CD4-positive, alpha-beta memory T cell (primary cell): ENCODE results near the gene TBC1D13. TPM values are rescaled to one million over a fixed set of nuclear protein-coding genes. Genes with fewer than 3 reads are reported as not detected.
A peak's percentile ranks its signal among the peaks of the same experiment; 100 is the strongest.

Source experiments
- CTCF ChIA-PET: fragments of 350-600 bp; sonication (Branson Sonifier 250); formaldehyde crosslinking; loops from one replicate; lab custom pipeline; 2021; ENCODE audit warnings: inconsistent platforms; ENCODE audit not compliant: partially characterized antibody; lab: Charles Lee
- POLR2A ChIA-PET: fragments of 350-600 bp; sonication (Branson Sonifier 250); formaldehyde crosslinking; loops from one replicate; lab custom pipeline; 2021; ENCODE audit not compliant: partially characterized antibody; lab: Charles Lee
- DNase-seq, 5 donors: peaks; one replicate each; pipeline versions ENCODE4 v3.0.0 to v3.0.0-alpha.2; 2020 to 2022; ENCODE audit warnings: mixed read lengths in 1 of 5
- H3K27ac ChIP-seq: one replicate; pipeline ENCODE4 v1.7.0; 2013; ENCODE audit warnings: low read depth, low read length
- H3K27me3 ChIP-seq: 2 replicates; pipeline ENCODE4 v1.7.0; 2013; ENCODE audit warnings: mild to moderate bottlenecking, low read length, moderate library complexity; ENCODE audit not compliant: insufficient read depth
- H3K36me3 ChIP-seq: 2 replicates; pipeline ENCODE4 v1.7.0; 2013; ENCODE audit warnings: mild to moderate bottlenecking, low read length, moderate library complexity; ENCODE audit not compliant: insufficient read depth
- H3K4me1 ChIP-seq: 2 replicates; pipeline ENCODE4 v1.7.0; 2013; ENCODE audit warnings: mild to moderate bottlenecking, low read length, moderate library complexity; ENCODE audit not compliant: insufficient read depth
- H3K4me3 ChIP-seq, 2 donors: one replicate each; pipeline ENCODE4 v1.7.0; 2013; ENCODE audit warnings: low read length in 2 of 2, mild to moderate bottlenecking in 1 of 2
- H3K9me3 ChIP-seq, 2 donors: one replicate each; pipeline ENCODE4 v1.7.0; 2013; ENCODE audit warnings: low read length in 2 of 2, control low read depth in 1 of 2; ENCODE audit not compliant: control insufficient read depth in 1 of 2
- H3K27ac Mint-ChIP-seq, 7 donors: one replicate each; pipeline ENCODE4 v1.8.0; 2020 to 2021; ENCODE audit warnings: mixed read lengths in 7 of 7, mild to moderate bottlenecking in 6 of 7, inconsistent platforms in 3 of 7, moderate library complexity in 3 of 7
- H3K27me3 Mint-ChIP-seq, 2 donors: one replicate each; pipeline ENCODE4 v1.8.0; 2020 to 2021; ENCODE audit warnings: mixed read lengths in 2 of 2
- H3K36me3 Mint-ChIP-seq, 2 donors: one replicate each; pipeline ENCODE4 v1.8.0; 2020 to 2021; ENCODE audit warnings: mixed read lengths in 2 of 2, inconsistent platforms in 1 of 2, mild to moderate bottlenecking in 1 of 2
- H3K4me1 Mint-ChIP-seq, 4 donors: one replicate each; pipeline ENCODE4 v1.8.0; 2020 to 2021; ENCODE audit warnings: mixed read lengths in 4 of 4, mild to moderate bottlenecking in 1 of 4
- H3K4me3 Mint-ChIP-seq, 8 donors: one replicate each; pipeline ENCODE4 v1.8.0; 2020 to 2021; ENCODE audit warnings: mixed read lengths in 8 of 8, mild to moderate bottlenecking in 7 of 8, moderate library complexity in 6 of 8, inconsistent platforms in 3 of 8
- H3K9me3 Mint-ChIP-seq, 8 donors: one replicate each; pipeline ENCODE4 v1.8.0; 2020 to 2021; ENCODE audit warnings: mixed read lengths in 8 of 8, mild to moderate bottlenecking in 5 of 8, inconsistent platforms in 3 of 8, moderate library complexity in 1 of 8
- intact Hi-C: fragments of 100-400 bp; cut with micrococcal nuclease; formaldehyde crosslinking; loops from one replicate; pipeline ENCODE4 v1.15.1; 2023
- polyA plus RNA-seq, 2 donors: library from polyadenylated mRNA; unstranded; fragments of 300-500 nt; fragmentation: Illumina TruSeq; gene quantifications; one replicate each; pipeline ENCODE4 v1.2.3, GENCODE V29; 2021
- total RNA-seq, 2 experiments: library from RNA; stranded (reverse); gene quantifications; one replicate each; pipeline ENCODE4 v1.2.3, GENCODE V29; 2021

TBC1D13 gene
- total and polyA plus RNA-seq, 4 experiments from 2014 or later = 26.0 to 31.4 (median 28.6) TPM

DNA sequence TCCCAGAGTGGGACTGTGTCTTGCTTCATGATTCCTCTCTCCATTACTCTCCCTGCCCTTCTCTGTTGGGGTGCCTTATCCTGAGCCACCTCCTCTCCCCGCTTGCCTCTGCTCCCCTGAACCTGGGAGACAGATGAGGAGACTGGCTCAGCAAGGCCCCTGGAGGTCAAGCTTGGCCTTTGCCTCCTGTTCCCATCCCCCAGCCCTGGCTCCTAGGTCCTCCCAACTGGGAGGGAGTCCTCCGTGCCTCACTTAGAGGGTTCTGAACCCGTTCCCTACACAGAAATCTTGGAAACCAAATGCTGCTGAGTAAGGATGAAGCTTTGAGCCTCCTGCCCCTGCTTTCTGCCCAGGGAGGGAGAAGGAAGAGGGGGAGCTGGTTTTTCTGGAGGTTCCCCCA, 21.5 kb downstream of the TBC1D13 start:
- Histone ChIP-seq H3K4me3 (no peak overlapping the region), H3K27ac (no peak overlapping the region), H3K9me3 (no peaks in the 10 kb centered on the region), H3K27me3 (no peaks in the 10 kb centered on the region), H3K36me3 (peaks cover 22% of the 10 kb centered on the region), H3K4me1 (no peaks in the 10 kb centered on the region)
- H3K4me3 Mint-ChIP-seq = no peak overlapping the region
- peak overlapping the region in 1 of 7 donors; percentile 57 for H3K27ac Mint-ChIP-seq
- DNase-seq = no peak
- no peaks in the 10 kb centered on the region for H3K27me3 Mint-ChIP-seq
- intact Hi-C loops = no loop called here
- no peaks in the 10 kb centered on the region for H3K4me1 Mint-ChIP-seq
- peaks cover 14 to 28% of the 10 kb centered on the region in 2 donors for H3K36me3 Mint-ChIP-seq
- no peaks in the 10 kb centered on the region for H3K9me3 Mint-ChIP-seq
- ChIA-PET CTCF (interaction anchor here (2.2 kb wide), 1 partner anchor 10 kb away, joined by 7 read pairs; the partner anchor contains the start of gene ENDOG), POLR2A (interaction anchor here (1.0 kb wide), 2 partner anchors 10 to 12 kb away, joined by 3 read pairs; partner anchors contain the start of gene ENDOG)

DNA sequence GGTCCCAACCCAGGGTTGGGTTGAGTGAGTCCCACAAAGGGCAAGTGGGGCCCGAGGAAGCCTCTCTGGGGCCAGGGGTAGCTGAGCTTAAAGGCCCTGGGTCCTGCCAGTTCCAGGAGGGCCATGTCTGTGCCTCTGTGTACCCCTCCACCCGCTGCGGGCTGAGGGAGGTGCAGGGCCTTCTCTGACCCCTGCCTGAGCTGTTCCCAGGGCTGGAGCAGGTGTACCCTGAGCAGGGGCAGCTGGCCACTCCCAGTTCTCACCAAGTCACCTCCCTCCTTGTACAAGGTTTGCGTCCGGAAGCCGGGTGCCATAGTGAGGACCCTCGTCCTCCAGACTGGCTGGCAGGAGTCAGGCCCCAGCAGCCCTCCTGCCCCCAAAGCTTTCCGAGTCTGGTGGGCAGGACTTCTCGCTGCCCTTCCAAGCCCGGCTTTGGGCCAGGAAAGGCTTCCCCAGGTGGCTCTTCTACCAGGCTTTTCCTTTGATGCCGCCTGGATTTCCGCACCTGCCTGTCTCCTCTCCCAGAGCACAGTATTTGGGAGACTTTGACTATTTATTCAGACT, 22.1 kb downstream of the TBC1D13 start:
- Mint-ChIP-seq H3K27me3 (no peaks in the 10 kb centered on the region), H3K9me3 (no peaks in the 10 kb centered on the region), H3K4me3 (no peak overlapping the region), H3K4me1 (no peaks in the 10 kb centered on the region), H3K36me3 (peaks cover 9 to 22% of the 10 kb centered on the region in 2 donors), H3K27ac (no peak overlapping the region)
- DNase-seq = no peak
- no peaks in the 10 kb centered on the region for H3K4me1 ChIP-seq
- no peaks in the 10 kb centered on the region for H3K27me3 ChIP-seq
- H3K4me3 ChIP-seq = no peak overlapping the region
- POLR2A ChIA-PET = interaction anchor here (1.0 kb wide), 2 partner anchors 9 to 11 kb away, joined by 3 read pairs; partner anchors contain the start of gene ENDOG
- no peaks in the 10 kb centered on the region for H3K9me3 ChIP-seq
- H3K27ac ChIP-seq = no peak overlapping the region
- peaks cover 16% of the 10 kb centered on the region for H3K36me3 ChIP-seq
- CTCF ChIA-PET = interaction anchor here (2.2 kb wide), 1 partner anchor 9 kb away, joined by 7 read pairs; the partner anchor contains the start of gene ENDOG
- intact Hi-C loops = no loop called here

DNA sequence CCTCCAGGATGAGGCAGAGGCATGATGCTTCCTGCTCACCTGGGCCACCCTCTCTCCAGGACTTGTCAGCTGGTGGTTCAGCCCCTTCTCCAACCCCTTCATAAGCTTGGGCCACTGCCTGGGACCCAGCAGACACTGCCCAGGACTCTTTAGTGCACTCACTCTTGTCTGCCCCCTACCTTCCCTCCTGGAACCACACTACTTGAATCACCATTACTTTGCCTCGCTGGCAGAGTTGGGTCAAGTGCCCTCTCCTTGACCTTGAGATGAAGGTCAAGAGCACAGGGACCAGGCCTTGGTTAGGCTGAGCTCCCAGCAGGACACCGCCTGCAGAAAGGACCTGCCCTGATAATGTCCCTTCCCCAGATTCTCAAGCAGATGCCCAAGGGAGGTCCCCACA, 22.8 kb downstream of the TBC1D13 start:
- no peak overlapping the region for H3K4me3 ChIP-seq
- intact Hi-C loops = loop anchor here (10.0 kb wide), 1 partner anchor 85 kb away; the partner anchor contains the start of gene ZDHHC12
- peak overlapping the region in 3 of 7 donors; percentile 0 to 27 (median 27) for H3K27ac Mint-ChIP-seq
- peaks cover 16% of the 10 kb centered on the region for H3K36me3 ChIP-seq
- H3K9me3 ChIP-seq = no peaks in the 10 kb centered on the region
- H3K4me1 ChIP-seq = no peaks in the 10 kb centered on the region
- H3K27me3 Mint-ChIP-seq = no peaks in the 10 kb centered on the region
- ChIA-PET POLR2A (interaction anchor here (1.1 kb wide), 1 partner anchor 8 kb away, joined by 3 read pairs; the partner anchor contains the start of gene ENDOG), CTCF (interaction anchor here (0.6 to 2.2 kb wide), 2 partner anchors 9 to 58 kb away, joined by 3 to 7 read pairs; partner anchors contain the start of gene ENDOG)
- peaks cover 9 to 21% of the 10 kb centered on the region in 2 donors for H3K36me3 Mint-ChIP-seq
- DNase-seq = no peak
- no peaks in the 10 kb centered on the region for H3K27me3 ChIP-seq
- H3K9me3 Mint-ChIP-seq = no peaks in the 10 kb centered on the region
- H3K27ac ChIP-seq = no peak overlapping the region
- H3K4me3 Mint-ChIP-seq = no peak overlapping the region
- no peaks in the 10 kb centered on the region for H3K4me1 Mint-ChIP-seq

DNA sequence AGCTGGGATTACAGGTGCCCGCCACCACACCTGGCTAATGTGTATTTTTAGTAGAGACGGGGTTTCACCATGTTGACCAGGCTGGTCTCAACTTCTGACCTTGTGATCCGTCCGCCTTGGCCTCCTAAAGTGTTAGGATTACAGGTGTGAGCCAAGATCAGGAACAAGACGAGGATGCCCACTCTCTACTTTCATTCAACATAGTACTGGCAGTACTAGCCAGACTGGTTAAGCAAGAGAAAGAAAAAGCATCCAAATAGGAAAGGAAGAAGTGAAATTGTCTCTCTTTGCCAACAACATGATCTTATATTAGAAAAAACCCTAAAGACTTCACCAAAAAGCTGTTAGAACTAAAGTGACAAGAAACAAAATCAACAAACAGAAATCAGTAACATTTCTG, 23.8 kb downstream of the TBC1D13 start:
- ChIA-PET POLR2A (interaction anchor here (1.1 kb wide), 1 partner anchor 7 kb away, joined by 3 read pairs; the partner anchor contains the start of gene ENDOG), CTCF (no interaction called here)
- no peak for DNase-seq
- H3K27ac Mint-ChIP-seq = peak overlapping the region in 1 of 7 donors; percentile 47
- peaks cover 0 to 2% (median 0%) of the 10 kb centered on the region in 4 donors for H3K4me1 Mint-ChIP-seq
- Histone ChIP-seq H3K36me3 (peaks cover 10% of the 10 kb centered on the region), H3K9me3 (no peaks in the 10 kb centered on the region), H3K4me3 (no peak overlapping the region), H3K27ac (no peak overlapping the region), H3K4me1 (no peaks in the 10 kb centered on the region), H3K27me3 (no peaks in the 10 kb centered on the region)
- H3K27me3 Mint-ChIP-seq = no peaks in the 10 kb centered on the region
- peaks cover 9 to 15% of the 10 kb centered on the region in 2 donors for H3K36me3 Mint-ChIP-seq
- intact Hi-C loops = loop anchor here (10.0 kb wide), 1 partner anchor 86 kb away; the partner anchor contains the start of gene ZDHHC12
- no peak overlapping the region for H3K4me3 Mint-ChIP-seq
- no peaks in the 10 kb centered on the region for H3K9me3 Mint-ChIP-seq

DNA sequence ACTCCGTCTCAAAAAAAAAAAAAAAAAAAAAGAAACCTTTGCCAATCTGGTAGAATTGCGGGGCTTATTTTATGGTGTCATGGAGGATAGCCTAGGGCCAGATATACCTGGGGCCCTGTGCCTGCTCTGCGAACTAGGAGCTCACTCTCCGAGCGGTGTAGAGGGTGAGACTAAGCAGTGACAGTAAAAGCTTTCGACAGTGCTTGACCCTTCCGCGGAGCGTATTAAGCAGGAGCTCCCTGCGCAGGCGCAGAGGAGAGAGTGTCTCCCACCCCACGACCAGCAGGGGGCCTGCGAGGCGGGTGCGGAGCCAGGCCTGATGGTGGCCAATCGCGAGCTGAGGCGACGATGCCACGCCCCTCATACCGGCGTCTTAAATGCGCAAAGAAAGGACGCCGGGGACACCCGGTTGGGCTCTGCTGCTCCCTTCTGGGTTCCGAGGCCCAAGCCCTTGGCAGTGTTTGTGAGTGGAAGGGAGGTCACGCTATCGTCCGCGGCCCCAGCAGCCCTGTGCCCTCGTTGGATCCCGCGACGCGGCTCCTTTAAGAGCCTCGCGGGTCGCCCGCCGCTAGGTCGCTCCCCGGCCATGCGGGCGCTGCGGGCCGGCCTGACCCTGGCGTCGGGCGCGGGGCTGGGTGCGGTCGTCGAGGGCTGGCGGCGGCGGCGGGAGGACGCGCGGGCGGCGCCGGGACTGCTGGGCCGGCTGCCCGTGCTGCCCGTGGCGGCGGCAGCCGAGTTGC, 31.2 kb downstream of the TBC1D13 start, which contains the start of gene ENDOG:
Gene ENDOG, plus strand, starts transcription at position 402 of the 740 bp plus-strand sequence. Its CDS starts 185 bp downstream, at position 587.
- peak within 1 kb of the TSS; percentile 86 to 96 (median 93) for H3K27ac Mint-ChIP-seq
- peak within 1 kb of the TSS; percentile 87 to 97 (median 89) for H3K4me3 Mint-ChIP-seq
- peaks cover 8% of the 10 kb centered on the region for H3K36me3 ChIP-seq
- DNase-seq = peak; percentile 95 to 97 (median 96)
- H3K9me3 ChIP-seq = no peaks in the 10 kb centered on the region
- CTCF ChIA-PET = interaction anchor here (0.5 to 2.0 kb wide), 34 partner anchors 8 to 496 kb away, joined by 3 to 33 read pairs (median 4); partner anchors contain the start of genes COQ4, KYAT1, LRRC8A and PKN3
- H3K4me1 ChIP-seq = peaks cover 19% of the 10 kb centered on the region
- POLR2A ChIA-PET = interaction anchor here (0.6 to 4.0 kb wide), 31 partner anchors 8 to 1069 kb away, joined by 3 to 77 read pairs (median 5); partner anchors contain the start of genes DOLK, DYNC2I2, GLE1 and KYAT1
- intact Hi-C loops = loop anchor here (1.0 to 10.0 kb wide), 5 partner anchors 11 to 169 kb away; partner anchors contain the start of genes KYAT1, SPOUT1, ZDHHC12 and ZER1
- peak within 1 kb of the TSS; percentile 42 to 69 for H3K4me3 ChIP-seq
- peaks cover 0 to 2% (median 0%) of the 10 kb centered on the region in 8 donors for H3K9me3 Mint-ChIP-seq
- peaks cover 7 to 37% (median 10%) of the 10 kb centered on the region in 4 donors for H3K4me1 Mint-ChIP-seq
- no peaks in the 10 kb centered on the region for H3K27me3 ChIP-seq
- H3K36me3 Mint-ChIP-seq = peaks cover 0 to 18% of the 10 kb centered on the region in 2 donors
- no peaks in the 10 kb centered on the region for H3K27me3 Mint-ChIP-seq
- H3K27ac ChIP-seq = peak within 1 kb of the TSS; percentile 45

DNA sequence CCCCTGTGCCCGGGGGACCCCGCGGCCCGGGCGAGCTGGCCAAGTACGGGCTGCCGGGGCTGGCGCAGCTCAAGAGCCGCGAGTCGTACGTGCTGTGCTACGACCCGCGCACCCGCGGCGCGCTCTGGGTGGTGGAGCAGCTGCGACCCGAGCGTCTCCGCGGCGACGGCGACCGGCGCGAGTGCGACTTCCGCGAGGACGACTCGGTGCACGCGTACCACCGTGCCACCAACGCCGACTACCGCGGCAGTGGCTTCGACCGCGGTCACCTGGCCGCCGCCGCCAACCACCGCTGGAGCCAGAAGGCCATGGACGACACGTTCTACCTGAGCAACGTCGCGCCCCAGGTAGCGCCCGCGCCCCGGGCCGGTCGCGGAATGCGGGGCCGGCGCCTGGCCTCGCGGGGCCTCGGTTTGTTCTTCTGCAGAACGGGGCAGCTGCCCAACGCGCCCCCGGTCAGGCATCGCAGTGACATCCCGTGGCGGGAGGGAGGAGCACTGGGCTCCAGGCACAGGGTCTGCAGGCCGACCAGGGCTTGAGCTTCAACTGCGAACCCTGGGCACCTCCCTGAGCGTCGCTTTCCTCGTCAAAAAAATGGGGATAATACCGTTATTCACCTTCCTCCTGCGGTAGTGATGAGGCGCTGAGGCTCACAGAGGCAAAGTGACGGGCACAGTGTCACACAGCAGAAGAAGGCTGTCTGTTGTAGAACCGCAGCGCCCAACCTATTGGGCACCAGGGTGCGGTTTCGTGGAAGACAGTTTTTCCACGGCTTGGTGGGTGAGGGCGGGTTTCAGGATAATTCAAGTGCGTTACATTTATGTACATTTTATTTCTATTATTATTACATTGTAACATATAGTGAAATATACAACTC, 32.0 kb downstream of the TBC1D13 start:
- no peaks in the 10 kb centered on the region for H3K9me3 ChIP-seq
- peak overlapping the region; percentile 62 to 95 (median 84) for H3K27ac Mint-ChIP-seq
- H3K4me3 ChIP-seq = peak overlapping the region; percentile 11 to 69
- DNase-seq = peak in 4 of 5 donors; percentile 16 to 56 (median 48)
- peaks cover 7 to 37% (median 10%) of the 10 kb centered on the region in 4 donors for H3K4me1 Mint-ChIP-seq
- peaks cover 8% of the 10 kb centered on the region for H3K36me3 ChIP-seq
- H3K27ac ChIP-seq = peak overlapping the region; percentile 35
- intact Hi-C loops = loop anchor here (1.0 to 10.0 kb wide), 5 partner anchors 10 to 170 kb away; partner anchors contain the start of genes KYAT1, SPOUT1, ZDHHC12 and ZER1
- H3K9me3 Mint-ChIP-seq = peaks cover 0 to 2% (median 0%) of the 10 kb centered on the region in 8 donors
- CTCF ChIA-PET = interaction anchor here (0.5 to 2.0 kb wide), 28 partner anchors 8 to 497 kb away, joined by 3 to 33 read pairs (median 4); partner anchors contain the start of genes COQ4, SPOUT1, TRUB2 and ZER1
- H3K27me3 Mint-ChIP-seq = no peaks in the 10 kb centered on the region
- H3K4me3 Mint-ChIP-seq = peak overlapping the region; percentile 83 to 88 (median 86)
- POLR2A ChIA-PET = interaction anchor here (0.5 to 4.0 kb wide), 26 partner anchors 9 to 1068 kb away, joined by 3 to 77 read pairs (median 5); partner anchors contain the start of genes DYNC2I2, GLE1, KYAT1 and LRRC8A
- peaks cover 19% of the 10 kb centered on the region for H3K4me1 ChIP-seq
- H3K27me3 ChIP-seq = no peaks in the 10 kb centered on the region
- H3K36me3 Mint-ChIP-seq = peaks cover 0 to 20% of the 10 kb centered on the region in 2 donors
